ENCODE measurements around the gene PLEKHH2. TPM values are rescaled to one million over a fixed set of nuclear protein-coding genes. Genes with fewer than 3 reads are reported as not detected.

PLEKHH2 gene
- total and polyA plus RNA-seq, 7 donors, result 0.69 to 83.1 (median 35.3) TPM

- H3K4me1 ChIP-seq, result peaks cover 0 to 14% (median 10%) of the 10 kb centered on the region in 4 donors
- no peaks in the 10 kb centered on the region for H3K9me3 ChIP-seq
- no peaks in the 10 kb centered on the region for H3K27me3 ChIP-seq
- WGBS, 2 donors, result 85 to 87% methylated on average over 5 of the region's 5 CpGs
- H3K36me3 ChIP-seq, result peaks cover 0 to 42% (median 0%) of the 10 kb centered on the region in 4 donors
- no peak for DNase-seq
- TF ChIP-seq EP300 (IDR thresholded peaks at IDR 0.05) (no peak), CTCF (IDR thresholded peaks at IDR 0.05) (no peak), POLR2A (IDR thresholded peaks at IDR 0.05) (no peak)
- H3K4me3 ChIP-seq, result no peak overlapping the region
- H3K27ac ChIP-seq, result peak overlapping the region in 2 of 4 donors; percentile 61 to 67
- intact Hi-C loops (cut with DNase I), result no loop called here
Measured at GRCh38 chr2:43743706-43744105, 106.6 kb downstream of the PLEKHH2 start.

GRCh38 chr2:43745457-43745856 is 108.4 kb downstream of the PLEKHH2 start:
- no peak for DNase-seq
- Histone ChIP-seq H3K36me3 (peaks cover 0 to 35% (median 0%) of the 10 kb centered on the region in 4 donors), H3K4me1 (peaks cover 0 to 20% (median 12%) of the 10 kb centered on the region in 4 donors), H3K9me3 (no peaks in the 10 kb centered on the region), H3K27me3 (no peaks in the 10 kb centered on the region), H3K4me3 (no peak overlapping the region), H3K27ac (peak overlapping the region in 3 of 4 donors; percentile 36 to 67 (median 61))
- TF ChIP-seq EP300 (IDR thresholded peaks at IDR 0.05) (no peak), CTCF (IDR thresholded peaks at IDR 0.05) (no peak), POLR2AphosphoS5 (IDR thresholded peaks at IDR 0.05) (no peak), POLR2A (IDR thresholded peaks at IDR 0.05) (no peak)
- intact Hi-C loops (cut with DNase I), result no loop called here
- 80 to 86% methylated on average over 3 of the region's 3 CpGs for WGBS, 2 donors

- no peak for TF ChIP-seq EP300 (IDR thresholded peaks at IDR 0.05)
- Histone ChIP-seq H3K27ac (peak overlapping the region in 1 of 4 donors; percentile 33), H3K9me3 (no peaks in the 10 kb centered on the region), H3K36me3 (peaks cover 0 to 13% (median 0%) of the 10 kb centered on the region in 4 donors), H3K4me1 (peaks cover 0 to 20% (median 12%) of the 10 kb centered on the region in 4 donors), H3K4me3 (no peak overlapping the region), H3K27me3 (no peaks in the 10 kb centered on the region)
- WGBS, 2 donors, result 72 to 73% methylated on average over 5 of the region's 5 CpGs
- intact Hi-C loops (cut with DNase I), result no loop called here
- no peak for DNase-seq
Measured at GRCh38 chr2:43748333-43748732, 111.3 kb downstream of the PLEKHH2 start.

- TF ChIP-seq POLR2AphosphoS5 (IDR thresholded peaks at IDR 0.05), result no peak
- no peak for TF ChIP-seq CTCF (IDR thresholded peaks at IDR 0.05)
- no peak for TF ChIP-seq POLR2A (IDR thresholded peaks at IDR 0.05)
- TF ChIP-seq EP300 (IDR thresholded peaks at IDR 0.05), result no peak
- WGBS, 2 donors, result 77 to 90% methylated on average over 3 of the region's 3 CpGs
- Histone ChIP-seq H3K9me3 (no peaks in the 10 kb centered on the region), H3K27ac (peak overlapping the region in 2 of 4 donors; percentile 33), H3K27me3 (no peaks in the 10 kb centered on the region), H3K36me3 (peaks cover 0 to 8% (median 0%) of the 10 kb centered on the region in 4 donors), H3K4me1 (peaks cover 0 to 20% (median 12%) of the 10 kb centered on the region in 4 donors), H3K4me3 (no peak overlapping the region)
- intact Hi-C loops (cut with DNase I), result no loop called here
- no peak for DNase-seq
Measured at GRCh38 chr2:43749583-43749982, 112.5 kb downstream of the PLEKHH2 start.

- Histone ChIP-seq H3K4me1 (peaks cover 0 to 10% (median 0%) of the 10 kb centered on the region in 4 donors), H3K27ac (no peak overlapping the region), H3K36me3 (peaks cover 0 to 4% (median 0%) of the 10 kb centered on the region in 4 donors), H3K27me3 (no peaks in the 10 kb centered on the region), H3K9me3 (no peaks in the 10 kb centered on the region), H3K4me3 (no peak overlapping the region)
- DNase-seq, result no peak
- intact Hi-C loops (cut with DNase I), result no loop called here
- WGBS, 2 donors, result 85 to 92% methylated on average over 5 of the region's 5 CpGs
- no peak for TF ChIP-seq POLR2A (IDR thresholded peaks at IDR 0.05)
- no peak for TF ChIP-seq EP300 (IDR thresholded peaks at IDR 0.05)
- no peak for TF ChIP-seq CTCF (IDR thresholded peaks at IDR 0.05)
- no peak for TF ChIP-seq POLR2AphosphoS5 (IDR thresholded peaks at IDR 0.05)
Measured at GRCh38 chr2:43751476-43751990, 114.5 kb downstream of the PLEKHH2 start.
